Measurements from ENCODE around the gene POMT1. TPM values are rescaled to one million over a fixed set of nuclear protein-coding genes. Genes with fewer than 3 reads are reported as not detected.

Gene POMT1
- total RNA-seq, 1 donor from 2014 or later = 31.1 TPM

DNA sequence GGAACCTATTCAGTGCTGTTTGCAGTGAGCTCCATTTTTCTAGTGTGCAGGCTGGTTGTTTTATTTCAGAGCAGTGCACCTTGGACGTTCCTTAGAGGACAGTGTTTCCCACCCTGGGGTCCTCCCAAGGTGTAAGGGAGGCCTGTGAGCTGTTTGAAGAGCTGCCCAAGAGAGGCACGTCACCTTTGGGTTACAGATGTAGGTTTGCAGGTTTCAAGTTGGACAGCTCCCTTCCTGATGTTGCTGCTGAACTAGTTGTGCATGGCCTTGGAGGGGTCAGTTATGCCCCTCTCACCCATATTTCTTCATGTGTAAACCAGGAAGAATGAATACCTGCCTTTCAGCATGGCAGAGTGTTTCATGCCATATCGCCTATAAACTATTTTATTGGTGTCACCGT is 34.7 kb upstream of the POMT1 start:
- H3K36me3 Mint-ChIP-seq = peaks cover 59% of the 10 kb centered on the region
- no peak overlapping the region for H3K9ac ChIP-seq
- peaks cover 4% of the 10 kb centered on the region for H3K27me3 Mint-ChIP-seq (ENCODE audit: insufficient read depth, low read depth)
- TF ChIP-seq EZH2 (IDR thresholded peaks at IDR 0.05) (no peak), CTCF (IDR thresholded peaks at IDR 0.05) (no peak), EZH2phosphoT487 (IDR thresholded peaks at IDR 0.05) (no peak)
- no peak overlapping the region for H3K4me2 ChIP-seq
- H3K4me1 ChIP-seq = no peaks in the 10 kb centered on the region
- peaks cover 20% of the 10 kb centered on the region for H3F3A ChIP-seq (ENCODE audit: low read depth)
- H3K79me2 ChIP-seq (ENCODE audit: low read depth) = peaks cover 97% of the 10 kb centered on the region
- H3K9me3 ChIP-seq (ENCODE audit: low read depth) = no peaks in the 10 kb centered on the region
- H3K4me3 ChIP-seq = no peak overlapping the region
- H3K36me3 ChIP-seq = peaks cover 19% of the 10 kb centered on the region
- H2AFZ ChIP-seq (replicated peaks) = no peak overlapping the region
- peaks cover 89% of the 10 kb centered on the region for H4K20me1 ChIP-seq (ENCODE audit: low read depth)
- H3K27me3 ChIP-seq = no peaks in the 10 kb centered on the region
- H3K4me1 Mint-ChIP-seq = no peaks in the 10 kb centered on the region
- DNase-seq (ENCODE audit: low spot score) = no peak
- no peak overlapping the region for H3K27ac ChIP-seq
- H3K27ac Mint-ChIP-seq = no peak overlapping the region
- H3K9me3 Mint-ChIP-seq = no peaks in the 10 kb centered on the region
- no peak overlapping the region for H3K4me3 Mint-ChIP-seq

DNA sequence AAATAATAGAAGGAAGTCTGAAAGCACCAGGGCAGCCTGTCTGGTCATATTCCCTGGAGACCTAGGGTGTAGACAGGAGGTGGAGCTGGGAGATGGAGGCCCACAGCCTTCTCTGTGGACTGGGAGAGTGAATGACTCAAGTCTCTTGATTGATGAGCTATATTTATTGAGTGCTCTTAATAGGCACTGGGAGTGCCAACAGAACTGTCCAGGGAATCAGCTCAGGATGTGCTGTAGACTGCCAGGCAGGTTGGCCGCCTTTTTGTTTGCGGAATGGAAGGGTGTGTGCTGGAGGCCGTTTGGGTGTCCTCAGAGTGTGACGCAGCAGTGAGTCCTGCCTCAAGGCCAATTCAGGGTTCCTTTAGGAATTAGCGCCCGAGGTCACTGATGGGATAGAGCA is 33.4 kb upstream of the POMT1 start:
- H3K9ac ChIP-seq = no peak overlapping the region
- H3K4me3 Mint-ChIP-seq = no peak overlapping the region
- no peaks in the 10 kb centered on the region for H3K4me1 Mint-ChIP-seq
- no peaks in the 10 kb centered on the region for H3K27me3 ChIP-seq
- peak overlapping the region; percentile 29 for H3K27ac ChIP-seq
- peaks cover 24% of the 10 kb centered on the region for H3K36me3 ChIP-seq
- peaks cover 4% of the 10 kb centered on the region for H3K27me3 Mint-ChIP-seq (ENCODE audit: insufficient read depth, low read depth)
- TF ChIP-seq EZH2 (IDR thresholded peaks at IDR 0.05) = no peak
- no peak for TF ChIP-seq EZH2phosphoT487 (IDR thresholded peaks at IDR 0.05)
- TF ChIP-seq CTCF (IDR thresholded peaks at IDR 0.05) = no peak
- peaks cover 89% of the 10 kb centered on the region for H4K20me1 ChIP-seq (ENCODE audit: low read depth)
- DNase-seq (ENCODE audit: low spot score) = no peak
- H3F3A ChIP-seq (ENCODE audit: low read depth) = peaks cover 16% of the 10 kb centered on the region
- no peak overlapping the region for H2AFZ ChIP-seq (replicated peaks)
- no peaks in the 10 kb centered on the region for H3K4me1 ChIP-seq
- H3K27ac Mint-ChIP-seq = no peak overlapping the region
- peaks cover 97% of the 10 kb centered on the region for H3K79me2 ChIP-seq (ENCODE audit: low read depth)
- H3K9me3 Mint-ChIP-seq = no peaks in the 10 kb centered on the region
- no peak overlapping the region for H3K4me3 ChIP-seq
- no peak overlapping the region for H3K4me2 ChIP-seq
- H3K36me3 Mint-ChIP-seq = peaks cover 66% of the 10 kb centered on the region
- no peaks in the 10 kb centered on the region for H3K9me3 ChIP-seq (ENCODE audit: low read depth)

- TF ChIP-seq EZH2 (IDR thresholded peaks at IDR 0.05) (no peak), CTCF (IDR thresholded peaks at IDR 0.05) (no peak), EZH2phosphoT487 (IDR thresholded peaks at IDR 0.05) (no peak)
- H3K4me3 ChIP-seq = no peak overlapping the region
- Mint-ChIP-seq H3K36me3 (peaks cover 64% of the 10 kb centered on the region), H3K9me3 (no peaks in the 10 kb centered on the region), H3K27me3 (ENCODE audit: insufficient read depth, low read depth) (peaks cover 4% of the 10 kb centered on the region), H3K27ac (no peak overlapping the region), H3K4me3 (no peak overlapping the region), H3K4me1 (no peaks in the 10 kb centered on the region)
- H3K36me3 ChIP-seq = peaks cover 24% of the 10 kb centered on the region
- H3K4me2 ChIP-seq = no peak overlapping the region
- no peak overlapping the region for H2AFZ ChIP-seq (replicated peaks)
- H4K20me1 ChIP-seq (ENCODE audit: low read depth) = peaks cover 91% of the 10 kb centered on the region
- H3K9ac ChIP-seq = no peak overlapping the region
- no peaks in the 10 kb centered on the region for H3K9me3 ChIP-seq (ENCODE audit: low read depth)
- no peak overlapping the region for H3K27ac ChIP-seq
- no peak for DNase-seq (ENCODE audit: low spot score)
- no peaks in the 10 kb centered on the region for H3K27me3 ChIP-seq
- no peaks in the 10 kb centered on the region for H3K4me1 ChIP-seq
- H3F3A ChIP-seq (ENCODE audit: low read depth) = peaks cover 16% of the 10 kb centered on the region
- H3K79me2 ChIP-seq (ENCODE audit: low read depth) = peaks cover 96% of the 10 kb centered on the region
These were observed 32.8 kb upstream of the POMT1 start for GRCh38 chr9:131469951-131470350.
